ENCODE results near the gene OSBPL2.
A peak's percentile ranks its signal among the peaks of the same experiment; 100 is the strongest.

OSBPL2 gene

GRCh38 chr20:62285722-62286121, 47.4 kb downstream of the OSBPL2 start:
- no peak for DNase-seq (ENCODE audit: low read depth)

DNA sequence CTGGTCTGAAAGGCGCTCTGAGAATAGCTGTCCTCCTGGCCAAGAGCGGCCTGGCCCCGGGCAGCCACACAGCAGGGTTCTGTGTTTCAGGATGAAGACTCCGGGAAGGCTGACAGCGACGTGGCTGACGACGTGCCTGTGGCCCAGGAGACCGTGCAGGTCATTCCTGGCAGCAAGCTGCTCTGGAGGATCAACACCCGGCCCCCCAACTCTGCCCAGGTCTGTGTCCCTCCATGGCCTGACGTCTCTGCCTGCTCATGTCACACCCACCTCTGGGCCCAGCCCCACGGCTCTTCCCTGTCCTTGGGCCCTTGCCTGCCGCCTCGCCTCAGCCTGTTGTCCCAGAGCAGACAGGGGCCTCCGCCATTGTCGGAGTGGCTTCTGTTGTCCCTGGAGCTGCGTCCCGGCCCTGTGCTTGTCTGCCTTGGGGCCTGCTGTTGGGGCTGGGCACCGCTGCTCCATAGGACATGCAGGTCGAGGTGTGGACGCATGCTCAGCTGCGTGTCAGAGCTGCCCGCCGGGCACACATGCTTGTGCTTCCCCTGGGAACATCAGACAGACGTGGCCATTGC, 48.3 kb downstream of the OSBPL2 start:
- DNase-seq (ENCODE audit: low read depth), result no peak

DNA sequence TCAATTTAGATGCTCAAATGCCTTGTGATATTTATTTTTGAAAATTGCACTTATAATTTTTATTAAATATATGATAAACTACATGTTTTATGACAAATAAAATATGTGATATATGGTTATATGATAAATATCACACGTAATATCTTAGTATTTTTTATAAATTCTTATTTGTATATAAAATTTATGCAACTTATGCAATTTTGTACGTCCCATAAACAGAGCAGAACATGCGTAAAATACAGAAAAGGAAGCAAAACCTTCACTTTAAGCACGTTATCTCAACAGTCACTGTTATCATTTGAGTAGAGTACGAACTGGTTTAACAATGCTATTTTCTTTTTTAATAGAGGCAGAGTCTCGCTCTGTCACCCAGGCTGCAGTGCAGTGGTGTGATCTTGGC, 48.8 kb downstream of the OSBPL2 start:
- DNase-seq (ENCODE audit: low read depth), result no peak

- no peak for DNase-seq (ENCODE audit: low read depth)
These were observed 49.6 kb downstream of the OSBPL2 start for GRCh38 chr20:62287759-62288534.

GRCh38 chr20:62288535-62289105, 50.3 kb downstream of the OSBPL2 start:
- no peak for DNase-seq (ENCODE audit: low read depth)

DNA sequence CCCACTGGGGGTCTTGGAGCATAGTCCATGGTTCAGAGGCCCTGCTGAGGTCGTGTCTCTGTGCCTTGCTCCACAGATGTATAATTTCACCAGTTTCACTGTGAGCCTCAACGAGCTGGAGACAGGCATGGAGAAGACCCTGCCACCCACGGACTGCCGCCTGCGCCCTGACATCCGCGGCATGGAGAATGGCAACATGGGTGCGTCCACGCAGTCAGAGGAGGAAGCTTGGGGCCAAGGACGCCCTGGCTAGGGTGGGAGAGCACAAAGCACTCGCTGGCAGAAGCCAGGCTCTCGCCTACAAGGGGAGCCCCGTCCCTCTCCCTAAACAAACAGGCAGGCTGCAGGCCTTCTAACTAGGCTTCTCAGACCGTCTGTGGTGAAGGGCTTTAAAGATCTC, 50.8 kb downstream of the OSBPL2 start:
- no peak for DNase-seq (ENCODE audit: low read depth)

GRCh38 chr20:62289898-62290297, 51.6 kb downstream of the OSBPL2 start:
- DNase-seq (ENCODE audit: low read depth), result no peak

GRCh38 chr20:62291251-62292066, 53.1 kb downstream of the OSBPL2 start:
- no peak for DNase-seq (ENCODE audit: low read depth)

DNA sequence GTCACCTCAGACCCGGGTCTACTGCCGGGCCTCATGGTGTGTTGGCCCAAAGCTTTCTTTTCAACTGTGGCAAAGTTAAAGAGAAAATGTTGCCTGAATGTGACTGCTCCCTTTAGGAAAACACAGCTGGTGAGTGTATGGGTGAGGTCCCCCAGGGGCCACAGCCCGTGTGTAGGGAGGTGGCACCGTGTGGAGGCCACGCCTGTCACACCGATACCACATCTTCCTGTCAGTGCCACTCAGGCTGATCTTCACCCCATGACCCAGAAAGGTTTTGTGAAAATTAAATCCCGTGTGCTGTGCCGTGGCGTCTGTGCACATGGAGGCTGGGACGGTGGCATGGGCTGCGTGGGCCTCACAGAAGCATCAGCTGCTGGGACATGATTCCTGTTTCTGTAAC, 53.8 kb downstream of the OSBPL2 start:
- DNase-seq (ENCODE audit: low read depth), result no peak

GRCh38 chr20:62293111-62293784, 54.9 kb downstream of the OSBPL2 start:
- DNase-seq (ENCODE audit: low read depth), result no peak

DNA sequence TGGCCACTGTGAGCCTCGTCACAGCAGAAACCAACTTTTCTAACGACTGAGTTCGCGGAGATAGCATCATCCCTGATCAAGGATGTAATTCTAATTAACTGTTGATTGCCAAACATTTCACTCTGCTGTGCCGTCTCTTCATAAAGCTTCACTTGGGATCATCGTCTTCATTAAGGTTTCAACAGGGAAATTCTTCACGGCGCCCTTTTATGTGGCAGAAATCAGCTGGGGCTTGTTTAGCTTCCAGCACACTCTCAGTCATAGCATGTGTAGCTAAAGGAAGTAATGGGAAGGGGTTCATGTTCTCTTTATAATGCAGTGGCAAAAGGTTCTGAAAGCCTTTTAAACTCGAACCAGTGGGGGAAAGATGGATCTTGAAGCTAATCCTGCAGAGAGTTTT, 55.6 kb downstream of the OSBPL2 start:
- no peak for DNase-seq (ENCODE audit: low read depth)

- DNase-seq (ENCODE audit: low read depth), result no peak
These were observed 56.2 kb downstream of the OSBPL2 start for GRCh38 chr20:62294516-62294915.

- DNase-seq (ENCODE audit: low read depth), result no peak
These were observed 58.6 kb downstream of the OSBPL2 start for GRCh38 chr20:62296724-62297448.

DNA sequence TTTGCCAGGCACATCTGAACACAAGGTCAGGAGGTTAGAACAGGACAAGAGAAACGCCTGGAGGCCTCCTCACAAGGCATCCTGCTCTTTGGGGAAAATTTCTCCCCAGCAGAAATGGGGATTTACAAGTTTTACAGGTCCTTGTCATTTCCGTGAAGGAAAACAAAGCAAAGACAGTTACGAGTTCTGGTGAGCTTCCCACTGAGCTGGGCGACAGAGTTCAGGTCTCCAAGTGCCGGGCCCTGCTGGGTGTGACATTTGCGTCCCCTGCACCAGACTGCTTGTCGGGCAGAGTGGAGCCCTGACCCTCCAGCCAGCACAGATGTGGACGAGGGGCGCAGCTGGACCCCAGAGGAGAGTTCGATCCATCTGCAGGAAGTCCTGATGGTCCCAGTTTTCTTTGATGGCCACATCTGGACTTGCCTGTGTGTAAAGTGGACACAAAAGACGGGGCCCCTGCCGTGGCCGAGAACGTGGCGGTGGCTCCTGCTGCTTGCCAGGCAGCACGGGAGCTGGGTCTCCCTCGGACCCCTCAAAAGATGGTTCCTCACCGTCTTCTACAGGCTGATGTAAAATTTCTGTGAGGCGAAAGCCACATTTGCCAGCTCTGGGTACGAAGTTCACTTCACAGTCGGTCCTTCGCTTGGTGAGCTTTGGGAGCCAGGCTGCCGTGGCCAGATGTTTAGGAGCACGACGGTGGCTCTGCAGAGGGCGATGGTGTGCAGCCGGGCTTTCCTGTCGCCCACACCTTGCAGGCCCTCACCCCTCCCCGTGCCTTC, 59.3 kb downstream of the OSBPL2 start:
- DNase-seq (ENCODE audit: low read depth), result no peak

DNA sequence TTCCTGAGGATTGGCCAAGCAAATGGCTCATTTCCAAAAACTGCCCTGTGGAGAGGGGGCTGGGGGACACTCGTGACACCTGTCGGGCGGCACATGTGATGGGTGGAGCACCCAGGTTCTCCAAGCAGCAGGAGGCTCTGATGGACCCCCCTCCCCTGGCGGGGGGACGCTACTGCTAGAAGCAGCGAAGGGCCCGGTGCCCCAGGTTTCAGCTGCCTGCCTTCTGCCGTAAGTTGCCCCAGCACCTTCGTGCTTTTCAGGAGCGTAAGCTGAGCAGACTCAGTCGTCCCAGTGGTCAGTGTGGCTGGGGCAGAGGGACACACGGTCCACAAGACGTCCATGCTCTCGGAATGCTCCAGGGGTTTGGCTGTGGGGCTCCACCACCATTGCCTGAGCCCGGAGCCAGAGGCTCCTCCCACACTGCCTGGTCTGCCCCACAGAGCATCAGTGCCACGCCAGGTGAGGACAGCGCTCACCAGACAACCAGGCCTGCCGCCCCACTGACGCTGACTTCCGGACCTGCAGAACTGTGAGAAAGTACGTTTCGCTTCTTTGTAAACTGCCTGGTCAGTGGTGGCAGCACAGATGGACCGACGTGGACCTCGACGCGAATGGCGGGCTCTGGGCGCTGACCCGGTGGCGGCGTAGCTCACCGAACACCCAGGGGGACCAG, 60.4 kb downstream of the OSBPL2 start:
- DNase-seq (ENCODE audit: low read depth), result no peak

- no peak for DNase-seq (ENCODE audit: low read depth)
These were observed 61.4 kb downstream of the OSBPL2 start for GRCh38 chr20:62299666-62300236.

- DNase-seq (ENCODE audit: low read depth), result no peak
These were observed 62.0 kb downstream of the OSBPL2 start for GRCh38 chr20:62300319-62300718.

DNA sequence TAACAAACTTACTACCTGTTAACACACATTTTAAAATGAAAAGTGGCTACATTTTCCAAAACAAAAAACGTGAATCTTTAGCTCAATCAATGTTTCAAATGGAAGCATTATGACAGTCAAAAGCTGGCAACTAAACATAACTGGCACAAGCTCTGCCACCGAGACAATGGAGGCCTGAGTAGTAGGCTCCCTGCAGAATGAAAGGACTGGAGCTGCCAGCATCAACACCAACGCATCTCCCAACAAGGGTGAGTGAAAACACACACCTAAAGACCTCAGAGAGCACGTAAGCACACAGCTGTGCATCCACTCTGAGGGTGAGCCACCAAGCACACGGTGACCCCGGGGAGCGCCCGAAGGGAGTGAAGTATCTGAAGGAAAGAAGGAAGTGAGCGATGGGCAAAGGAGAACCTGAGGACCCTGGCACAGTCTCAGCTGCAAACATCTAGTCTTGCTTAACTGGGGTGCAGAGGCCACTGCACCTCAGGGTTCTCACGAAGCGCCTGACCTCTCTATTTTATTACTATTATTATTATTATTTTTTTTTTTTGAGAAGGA, 62.9 kb downstream of the OSBPL2 start:
- no peak for DNase-seq (ENCODE audit: low read depth)

GRCh38 chr20:62301773-62302340, 63.5 kb downstream of the OSBPL2 start:
- DNase-seq (ENCODE audit: low read depth), result peak; percentile 78
